GM21717 (cell line): ENCODE data around the gene PDE8A.
A peak's percentile ranks its signal among the peaks of the same experiment; 100 is the strongest.

ENCODE experiments used
- ATAC-seq: cut with Tn5 transposase; IDR thresholded peaks from one replicate; pipeline ENCODE4 v1.9.1; 2021; ENCODE audit warnings: mild to moderate bottlenecking, moderate library complexity; ENCODE audit not compliant: unreplicated experiment

PDE8A gene

DNA sequence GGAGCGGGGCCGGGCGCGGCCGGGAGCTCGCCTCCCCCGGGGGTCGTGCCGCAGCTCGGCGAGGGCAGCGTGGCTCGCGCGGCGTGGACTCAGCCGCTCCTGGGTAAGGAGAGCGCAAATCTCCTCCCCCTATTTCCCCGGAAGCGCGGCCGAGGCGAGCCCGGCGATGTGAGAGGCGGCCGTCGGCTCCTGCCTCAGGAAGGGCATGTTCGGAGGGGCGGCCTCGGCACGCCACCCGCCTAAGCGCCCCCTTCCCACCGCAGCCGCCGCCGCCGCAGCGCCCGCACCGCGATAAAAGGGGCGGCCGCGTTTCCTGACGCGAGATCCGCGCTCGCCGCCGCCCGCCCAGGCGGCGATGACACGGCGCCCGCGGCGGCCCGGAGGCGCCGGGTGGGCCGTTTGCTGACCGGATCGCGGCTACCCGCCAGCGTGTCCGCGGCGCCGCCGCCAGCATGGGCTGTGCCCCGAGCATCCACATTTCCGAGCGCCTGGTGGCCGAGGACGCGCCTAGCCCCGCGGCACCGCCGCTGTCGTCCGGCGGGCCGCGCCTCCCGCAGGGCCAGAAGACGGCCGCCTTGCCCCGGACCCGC, at the start of gene PDE8A:
Gene PDE8A (plus strand): TSS at position 146 of the 590 bp plus-strand sequence. CDS start 307 bp downstream, at position 453.
- ATAC-seq, result peak; percentile 27

- ATAC-seq, result no peak
These were observed 46.5 kb upstream of the PDE8A start for GRCh38 chr15:84934942-84935729.

DNA sequence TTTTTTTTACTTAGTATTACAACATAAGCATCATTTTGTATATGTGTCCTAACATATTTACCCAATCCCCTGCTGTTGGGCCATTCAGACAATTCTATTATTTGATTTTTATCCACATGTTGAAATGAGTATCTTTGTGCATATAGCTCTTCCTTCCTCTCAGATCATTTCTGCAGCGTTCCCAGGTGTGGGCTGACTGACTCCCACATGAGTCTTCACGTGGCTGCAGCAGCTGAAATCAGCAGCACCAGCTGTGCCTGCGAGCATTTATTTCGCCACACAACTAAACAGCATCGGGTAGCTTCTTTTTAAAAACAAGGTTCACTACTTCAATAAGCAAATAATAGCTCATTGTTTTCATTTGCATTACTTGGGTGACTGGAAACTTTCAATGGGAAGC, 44.5 kb upstream of the PDE8A start:
- no peak for ATAC-seq

GRCh38 chr15:84938726-84939125, 42.9 kb upstream of the PDE8A start:
- no peak for ATAC-seq

GRCh38 chr15:84940399-84940798, 41.3 kb upstream of the PDE8A start:
- no peak for ATAC-seq

- ATAC-seq, result no peak
These were observed 39.2 kb upstream of the PDE8A start for GRCh38 chr15:84942456-84942855.

- ATAC-seq, result no peak
These were observed 37.3 kb upstream of the PDE8A start for GRCh38 chr15:84944311-84944710.

- no peak for ATAC-seq
These were observed 36.8 kb upstream of the PDE8A start for GRCh38 chr15:84944861-84945260.

GRCh38 chr15:84946772-84947489, 34.7 kb upstream of the PDE8A start:
- ATAC-seq, result no peak

DNA sequence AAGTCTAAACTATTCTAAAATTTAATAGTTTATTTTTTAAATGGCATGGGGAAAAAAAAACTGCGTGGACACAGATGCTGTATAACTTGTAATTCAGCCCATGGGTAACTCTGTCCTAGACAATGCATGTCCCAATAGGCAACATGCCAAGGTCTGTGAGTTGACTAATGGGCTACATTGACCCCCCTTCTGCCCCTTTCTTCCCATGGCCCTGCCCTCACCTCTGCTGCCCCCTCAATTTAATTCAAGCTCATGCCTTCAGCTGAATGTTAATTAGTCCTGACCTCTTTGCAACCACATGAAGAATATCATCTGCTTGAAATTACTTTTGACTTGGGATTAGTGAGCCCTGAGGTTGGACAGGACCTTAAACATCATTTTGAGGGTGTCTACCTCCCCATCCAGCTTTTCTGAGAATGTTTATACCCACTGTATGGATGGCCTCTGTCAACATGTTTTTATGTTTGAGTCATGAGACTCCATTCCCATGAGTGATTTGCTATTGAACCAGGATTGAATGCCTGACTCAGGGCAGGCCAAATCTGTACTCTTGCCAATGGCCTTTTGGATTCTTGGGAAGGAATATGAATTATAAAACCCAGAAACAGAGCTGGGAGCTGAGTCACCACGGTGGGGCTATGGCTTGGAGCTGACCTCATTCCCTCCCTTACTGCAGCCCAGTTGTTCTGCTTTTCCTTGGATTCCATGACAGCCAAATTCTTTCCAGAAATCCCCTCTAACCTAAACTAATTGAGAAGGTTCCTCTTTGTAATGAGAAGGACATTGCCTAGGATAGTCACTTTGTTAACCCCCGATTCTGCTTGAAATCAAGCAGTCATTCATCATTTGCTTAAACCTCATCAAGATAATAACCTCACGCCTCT, 33.5 kb upstream of the PDE8A start:
- ATAC-seq, result no peak

- ATAC-seq, result no peak
These were observed 32.6 kb upstream of the PDE8A start for GRCh38 chr15:84949043-84949442.

- ATAC-seq, result no peak
These were observed 31.6 kb upstream of the PDE8A start for GRCh38 chr15:84949845-84950569.

GRCh38 chr15:84950570-84951111, 31.0 kb upstream of the PDE8A start:
- ATAC-seq, result no peak

DNA sequence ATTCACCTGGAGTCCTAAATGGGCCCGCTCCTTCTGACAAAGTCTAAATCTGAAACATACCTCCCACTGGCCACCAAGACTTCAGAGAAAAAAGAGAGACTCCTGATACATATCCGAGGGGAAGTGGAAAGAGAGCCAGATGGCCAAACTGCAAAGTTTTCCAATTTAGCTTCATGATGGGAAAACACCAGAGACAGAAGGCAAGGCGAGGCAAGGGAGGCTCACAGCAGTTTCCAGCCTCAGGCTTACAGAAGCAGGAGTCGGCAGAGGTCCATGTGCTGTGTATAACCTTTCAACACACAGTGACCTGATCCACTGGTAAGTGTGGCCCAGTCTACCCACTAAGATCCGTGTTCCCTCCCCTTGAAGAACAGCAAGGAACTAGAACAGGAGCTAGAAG, 29.9 kb upstream of the PDE8A start:
- no peak for ATAC-seq

GRCh38 chr15:84953136-84953535, 28.5 kb upstream of the PDE8A start:
- ATAC-seq, result no peak

DNA sequence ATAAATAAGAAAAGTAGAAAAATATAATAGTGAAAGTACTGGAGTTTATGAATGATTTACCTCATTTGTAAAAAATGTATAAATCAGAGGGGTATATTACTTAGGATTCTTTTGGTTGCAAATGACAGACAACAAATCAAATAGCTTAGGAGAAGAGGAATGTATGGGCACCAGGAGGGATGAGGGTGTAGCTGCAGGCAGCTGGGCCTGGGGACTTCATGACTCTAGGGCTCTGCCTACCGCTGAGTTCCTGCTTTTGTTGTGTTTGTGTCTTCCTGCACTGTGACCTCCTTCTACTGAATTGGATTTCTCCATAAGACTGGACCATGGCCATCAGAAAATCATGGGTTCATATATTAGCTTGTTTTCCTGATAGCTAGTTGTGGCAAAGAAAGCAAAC, 27.9 kb upstream of the PDE8A start:
- no peak for ATAC-seq

DNA sequence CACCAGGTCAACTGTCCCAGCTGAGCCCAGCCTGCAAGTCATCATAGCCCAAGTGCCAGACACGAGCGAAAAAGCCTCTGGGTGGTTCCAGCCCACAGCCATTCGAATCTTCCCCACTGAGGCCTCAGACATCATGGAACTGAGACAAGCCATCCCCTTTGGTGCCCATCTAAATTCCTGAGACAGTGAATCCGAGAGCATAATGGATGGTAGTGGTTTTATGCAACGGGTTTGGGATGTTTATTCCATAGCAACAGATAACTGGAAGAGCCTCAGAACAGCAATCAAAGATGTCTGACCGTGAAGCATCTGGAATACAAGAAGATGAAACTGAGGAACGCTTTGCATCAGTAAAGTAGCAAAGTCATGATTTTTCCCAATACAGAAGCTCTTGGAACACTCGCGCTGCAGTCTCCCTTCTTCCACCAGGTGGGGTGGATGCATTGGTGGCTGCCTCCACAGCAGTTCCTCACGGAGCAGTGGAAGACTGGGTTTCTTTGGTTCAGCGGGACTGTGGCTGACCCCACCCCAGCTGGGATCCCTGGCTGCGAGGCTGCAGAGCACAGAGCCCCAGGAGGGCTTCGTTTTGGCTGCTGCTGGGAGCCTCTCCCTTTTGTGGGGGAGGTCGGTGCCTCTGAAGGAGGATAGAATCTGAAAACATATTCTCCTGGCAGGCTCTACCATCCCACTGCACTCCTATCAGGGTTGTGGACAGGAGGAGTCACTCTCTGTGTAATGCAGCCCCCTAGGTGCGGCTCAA, 26.4 kb upstream of the PDE8A start:
- no peak for ATAC-seq

DNA sequence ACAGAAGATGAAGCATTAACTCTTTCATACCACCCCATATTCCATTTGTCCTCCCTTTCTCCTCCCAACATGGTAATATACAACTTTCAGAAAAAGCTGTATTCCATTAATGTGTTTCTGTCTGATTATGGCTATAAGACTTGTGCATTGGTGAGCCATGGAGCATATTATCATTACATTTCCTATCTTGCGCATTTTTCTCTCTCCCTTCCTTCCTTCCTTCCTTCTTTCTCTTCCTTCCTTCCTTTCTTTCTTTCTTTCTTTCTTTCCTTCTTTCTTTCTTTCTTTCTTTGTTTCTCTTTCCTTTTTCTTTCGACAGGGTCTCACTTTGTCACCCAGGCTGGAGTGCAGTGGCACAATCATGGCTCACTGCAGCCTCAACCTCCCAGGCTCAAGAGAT, 25.5 kb upstream of the PDE8A start:
- no peak for ATAC-seq

- no peak for ATAC-seq
These were observed 21.1 kb upstream of the PDE8A start for GRCh38 chr15:84960391-84961113.
